ENCODE data around the gene LYSMD2. TPM values are rescaled to one million over a fixed set of nuclear protein-coding genes. Genes with fewer than 3 reads are reported as not detected.

The LYSMD2 gene
- polyA plus RNA-seq, 3 donors = 33.2 to 64.7 (median 50.5) TPM

- no peak overlapping the region for H3K27ac ChIP-seq (ENCODE audit: low read depth in 1 of 2, low read length in 2 of 2)
- peak; percentile 50 for TF ChIP-seq CTCF (IDR thresholded peaks at IDR 0.05)
Observed at GRCh38 chr15:51776952-51777569, 39.6 kb upstream of the LYSMD2 start.

DNA sequence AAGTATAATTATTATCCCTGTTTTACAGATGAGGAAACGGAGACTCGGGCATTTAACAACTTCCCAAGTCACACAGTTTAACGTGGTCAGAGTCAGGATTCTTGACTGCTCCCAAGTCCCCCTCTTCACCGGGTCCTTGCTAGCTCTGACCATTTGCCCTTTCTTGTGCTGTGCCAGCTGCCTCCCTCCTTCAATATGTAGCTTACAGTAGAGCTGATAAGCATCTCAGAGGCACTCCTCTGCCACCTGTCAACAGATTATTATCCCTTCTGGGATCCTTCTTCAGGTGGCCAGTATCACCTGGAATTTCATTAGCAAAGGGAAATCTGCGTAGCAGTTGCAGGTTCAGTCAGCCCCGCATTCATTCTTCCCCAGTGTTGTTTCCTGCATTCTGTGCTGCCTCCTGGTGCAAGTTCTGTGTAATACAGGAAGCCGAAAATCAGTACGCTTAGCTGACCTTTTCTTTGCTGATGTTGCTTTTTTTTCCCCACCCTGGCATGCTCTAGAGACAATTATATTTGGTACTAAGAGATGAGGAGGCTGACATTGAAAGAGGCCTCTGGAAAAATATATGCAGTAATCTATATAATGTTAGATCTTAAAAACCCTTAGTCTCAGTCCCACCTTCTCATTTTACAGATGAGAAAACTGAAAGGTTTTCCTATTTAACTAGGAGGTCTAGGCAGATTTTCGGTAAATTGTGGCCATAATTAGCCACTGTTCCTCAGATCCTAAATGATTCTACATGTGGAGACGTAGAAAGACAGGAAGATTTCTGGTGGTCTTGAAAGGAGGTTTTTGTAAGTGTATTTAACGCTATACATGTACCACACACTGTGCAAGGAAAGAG, 38.7 kb upstream of the LYSMD2 start:
- Histone ChIP-seq H3K4me1 (ENCODE audit: control insufficient read depth in 1 of 2, insufficient read depth in 2 of 2, low read length in 2 of 2) (peaks cover 0 to 3% of the 10 kb centered on the region in 2 donors), H3K4me3 (replicated peaks in 1 of 3; ENCODE audit: low read depth in 2 of 3, low read length in 3 of 3) (no peak overlapping the region), H3K79me2 (ENCODE audit: insufficient read depth, low read length) (no peaks in the 10 kb centered on the region), H3K9me3 (replicated peaks in 1 of 2; ENCODE audit: control insufficient read depth in 1 of 2, insufficient read depth in 1 of 2, low read length in 2 of 2) (no peaks in the 10 kb centered on the region), H3K27me3 (ENCODE audit: control insufficient read depth in 2 of 2, insufficient read depth in 2 of 2, low read length in 2 of 2) (no peaks in the 10 kb centered on the region), H3K27ac (ENCODE audit: low read depth in 1 of 2, low read length in 2 of 2) (no peak overlapping the region), H2AFZ (ENCODE audit: insufficient read depth, low read depth, low read length, poor library complexity, severe bottlenecking) (no peak overlapping the region), H3K36me3 (replicated peaks in 1 of 2; ENCODE audit: control insufficient read depth in 1 of 2, insufficient read depth in 2 of 2, low read length in 2 of 2) (peaks cover 49 to 80% of the 10 kb centered on the region in 2 donors), H4K20me1 (ENCODE audit: insufficient read depth, low read length) (peaks cover 26% of the 10 kb centered on the region), H3K9ac (ENCODE audit: insufficient read depth, low read length, poor library complexity, severe bottlenecking) (no peak overlapping the region), H3K4me2 (replicated peaks; ENCODE audit: extremely low read depth, low read length, poor library complexity, severe bottlenecking) (no peak overlapping the region)
- DNase-seq = peak; percentile 27 to 53 (median 51)
- TF ChIP-seq CTCF (IDR thresholded peaks at IDR 0.05) = peak; percentile 74
- Mint-ChIP-seq H3K27me3 (ENCODE audit: low read depth in 3 of 3) (no peaks in the 10 kb centered on the region), H3K9me3 (peaks cover 0 to 2% (median 0%) of the 10 kb centered on the region in 7 donors), H3K4me1 (peaks cover 10% of the 10 kb centered on the region), H3K36me3 (peaks cover 68 to 74% of the 10 kb centered on the region in 2 donors), H3K4me3 (no peak overlapping the region), H3K27ac (peak overlapping the region in 1 of 7 donors; percentile 18)
- WGBS (ENCODE audit: insufficient coverage) = 56% methylated on average over 5 of the region's 11 CpGs
- intact Hi-C loops (cut with micrococcal nuclease) = loop anchor here (2.0 kb wide), 1 partner anchor 125 kb away; no protein-coding TSS in a partner anchor

More at GRCh38 chr15:51776952-51777569, 39.6 kb upstream of the LYSMD2 start:
- Histone ChIP-seq H3K4me2 (replicated peaks; ENCODE audit: extremely low read depth, low read length, poor library complexity, severe bottlenecking) (no peak overlapping the region), H4K20me1 (ENCODE audit: insufficient read depth, low read length) (peaks cover 19% of the 10 kb centered on the region), H3K27me3 (ENCODE audit: control insufficient read depth in 2 of 2, insufficient read depth in 2 of 2, low read length in 2 of 2) (no peaks in the 10 kb centered on the region), H3K4me1 (ENCODE audit: control insufficient read depth in 1 of 2, insufficient read depth in 2 of 2, low read length in 2 of 2) (peaks cover 0 to 3% of the 10 kb centered on the region in 2 donors), H2AFZ (ENCODE audit: insufficient read depth, low read depth, low read length, poor library complexity, severe bottlenecking) (no peak overlapping the region), H3K79me2 (ENCODE audit: insufficient read depth, low read length) (no peaks in the 10 kb centered on the region), H3K36me3 (replicated peaks in 1 of 2; ENCODE audit: control insufficient read depth in 1 of 2, insufficient read depth in 2 of 2, low read length in 2 of 2) (peaks cover 57 to 80% of the 10 kb centered on the region in 2 donors), H3K9ac (ENCODE audit: insufficient read depth, low read length, poor library complexity, severe bottlenecking) (no peak overlapping the region), H3K9me3 (replicated peaks in 1 of 2; ENCODE audit: control insufficient read depth in 1 of 2, insufficient read depth in 1 of 2, low read length in 2 of 2) (no peaks in the 10 kb centered on the region), H3K4me3 (replicated peaks in 1 of 3; ENCODE audit: low read depth in 2 of 3, low read length in 3 of 3) (no peak overlapping the region)
- DNase-seq = peak; percentile 64 to 83 (median 73)
- H3K27me3 Mint-ChIP-seq (ENCODE audit: low read depth in 3 of 3) = no peaks in the 10 kb centered on the region
- H3K27ac Mint-ChIP-seq = peak overlapping the region in 2 of 7 donors; percentile 6 to 30
- intact Hi-C loops (cut with micrococcal nuclease) = loop anchor here in 1 of 2 donors (2.0 kb wide), 1 partner anchor 126 kb away; no protein-coding TSS in a partner anchor
- peaks cover 10% of the 10 kb centered on the region for H3K4me1 Mint-ChIP-seq
- H3K9me3 Mint-ChIP-seq = peaks cover 0 to 4% (median 0%) of the 10 kb centered on the region in 7 donors
- H3K4me3 Mint-ChIP-seq = no peak overlapping the region
- H3K36me3 Mint-ChIP-seq = peaks cover 69 to 74% of the 10 kb centered on the region in 2 donors
- WGBS (ENCODE audit: insufficient coverage) = 50% methylated on average over 2 of the region's 6 CpGs

All from CD14-positive monocyte (primary cell).